GM21717 (cell line): ENCODE data around the gene TXN2.

Experiments
- ATAC-seq: cut with Tn5 transposase; IDR thresholded peaks from one replicate; pipeline ENCODE4 v1.9.1; 2021; ENCODE audit warnings: mild to moderate bottlenecking, moderate library complexity; ENCODE audit not compliant: unreplicated experiment

TXN2 gene

GRCh38 chr22:36486619-36487384 is 5.4 kb upstream of the TXN2 start:
- no peak for ATAC-seq

GRCh38 chr22:36480941-36481392 is 473 bp downstream of the TXN2 start:
- peak; percentile 8 for ATAC-seq

- no peak for ATAC-seq
Measured at GRCh38 chr22:36478966-36479365, 2.5 kb downstream of the TXN2 start.

GRCh38 chr22:36475341-36475740 is 6.1 kb downstream of the TXN2 start:
- ATAC-seq = no peak

- ATAC-seq = no peak
Measured at GRCh38 chr22:36472689-36473088, 8.8 kb downstream of the TXN2 start.

GRCh38 chr22:36471341-36471821 is 10.1 kb downstream of the TXN2 start:
- no peak for ATAC-seq

- no peak for ATAC-seq
Measured at GRCh38 chr22:36470994-36471331, 10.5 kb downstream of the TXN2 start.

- no peak for ATAC-seq
Measured at GRCh38 chr22:36470162-36470993, 11.1 kb downstream of the TXN2 start.

- ATAC-seq = no peak
Measured at GRCh38 chr22:36469094-36469710, 12.2 kb downstream of the TXN2 start.

GRCh38 chr22:36467946-36468345 is 13.5 kb downstream of the TXN2 start:
- no peak for ATAC-seq

- no peak for ATAC-seq
Measured at GRCh38 chr22:36467042-36467810, 14.2 kb downstream of the TXN2 start.

- ATAC-seq = no peak
Measured at GRCh38 chr22:36466258-36466657, 15.2 kb downstream of the TXN2 start.

GRCh38 chr22:36465232-36466021 is 16.0 kb downstream of the TXN2 start:
- no peak for ATAC-seq

- no peak for ATAC-seq
Measured at GRCh38 chr22:36464715-36465231, 16.7 kb downstream of the TXN2 start.

- no peak for ATAC-seq
Measured at GRCh38 chr22:36463783-36464184, 17.7 kb downstream of the TXN2 start.

- ATAC-seq = no peak
Measured at GRCh38 chr22:36461665-36462649, 19.5 kb downstream of the TXN2 start.

GRCh38 chr22:36460202-36460601 is 21.2 kb downstream of the TXN2 start:
- ATAC-seq = no peak

- ATAC-seq = no peak
Measured at GRCh38 chr22:36457688-36458450, 23.6 kb downstream of the TXN2 start.
